Rectal smooth muscle tissue (tissue), 1 donor: ENCODE measurements around the gene MXI1.
"Not testable (repeated sequence)": the region's sequence is repeated elsewhere in the genome, so short reads cannot be mapped to it uniquely, and the experiment has no call there.

Experiments
- H3K27ac ChIP-seq: one replicate; pipeline ENCODE4 v1.7.0; 2013; ENCODE audit warnings: low read depth, low read length, inconsistent platforms
- H3K27me3 ChIP-seq: one replicate; pipeline ENCODE4 v1.7.0; 2013; ENCODE audit warnings: low read length; ENCODE audit not compliant: control insufficient read depth, insufficient read depth
- H3K36me3 ChIP-seq: one replicate; pipeline ENCODE4 v1.7.0; 2013; ENCODE audit warnings: low read length; ENCODE audit not compliant: control insufficient read depth, insufficient read depth
- H3K4me1 ChIP-seq: one replicate; pipeline ENCODE4 v1.7.0; 2013; ENCODE audit warnings: low read length; ENCODE audit not compliant: control insufficient read depth, insufficient read depth
- H3K4me3 ChIP-seq: one replicate; pipeline ENCODE4 v1.7.0; 2013; ENCODE audit warnings: low read length
- H3K9ac ChIP-seq: one replicate; pipeline ENCODE4 v1.7.0; 2013; ENCODE audit warnings: low read length

Gene MXI1

DNA sequence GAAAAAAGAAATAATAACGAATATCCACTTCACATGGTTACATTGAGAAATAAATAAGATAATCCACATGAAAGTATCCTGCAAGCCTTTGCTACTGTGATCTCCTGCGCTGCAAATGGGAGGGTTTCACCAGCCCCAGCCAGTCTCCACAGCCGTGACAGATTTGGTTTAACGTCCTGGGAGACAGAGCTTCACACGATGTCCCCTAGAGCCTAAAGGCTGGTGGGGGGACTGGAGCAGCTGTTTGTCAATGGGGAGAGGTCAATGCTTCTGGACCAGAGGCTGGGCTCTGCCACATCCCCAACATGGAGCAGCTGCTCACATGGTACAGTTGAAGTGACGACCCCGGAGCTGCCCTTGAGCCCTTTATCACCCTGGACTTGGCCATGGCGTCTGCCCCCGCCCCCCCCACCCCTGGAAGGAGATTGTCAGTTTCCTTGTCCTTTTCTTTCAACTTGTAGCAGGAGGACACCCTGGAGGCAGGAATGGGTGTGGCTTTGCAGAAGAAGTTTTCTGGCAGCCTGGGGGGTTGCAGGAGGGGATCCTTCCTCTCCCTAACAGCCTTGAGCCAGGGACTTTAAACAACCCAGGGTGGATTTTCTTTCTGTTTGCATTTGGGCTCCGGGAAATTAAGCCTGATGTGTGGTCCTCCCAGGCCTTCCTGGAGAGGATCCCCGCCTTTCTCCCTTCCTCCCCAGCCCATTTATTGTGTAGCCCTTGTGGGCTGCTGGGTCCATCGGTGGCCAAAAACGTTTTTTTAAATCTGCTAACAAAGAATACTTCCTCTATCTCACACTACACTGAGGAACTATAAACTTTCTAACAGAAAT lies 37.0 kb upstream of the MXI1 start:
- Histone ChIP-seq H3K27ac (no peak overlapping the region), H3K4me3 (no peak overlapping the region), H3K27me3 (peaks cover 10% of the 10 kb centered on the region), H3K4me1 (no peaks in the 10 kb centered on the region), H3K9ac (no peak overlapping the region), H3K36me3 (no peaks in the 10 kb centered on the region)

DNA sequence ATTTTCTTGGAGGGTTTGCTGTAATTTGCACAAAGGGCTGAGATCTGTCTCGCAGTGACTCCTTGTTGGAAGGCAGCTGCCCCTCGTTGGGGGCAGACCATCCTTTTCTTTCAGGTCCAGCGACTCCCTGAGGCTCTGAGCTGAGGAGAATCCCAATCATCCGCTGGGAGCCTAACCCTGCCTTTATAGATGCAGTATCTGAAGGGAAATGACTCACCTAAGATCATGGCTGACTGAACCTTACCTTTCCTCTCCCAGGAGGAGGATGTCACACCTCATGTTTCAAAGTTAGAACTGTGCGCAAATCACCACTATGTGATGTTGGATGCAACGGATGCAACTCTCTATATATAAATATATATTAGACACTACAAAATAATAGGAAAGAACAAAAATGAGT lies 36.4 kb upstream of the MXI1 start:
- peaks cover 7% of the 10 kb centered on the region for H3K27me3 ChIP-seq
- no peaks in the 10 kb centered on the region for H3K4me1 ChIP-seq

GRCh38 chr10:110172155-110172554 lies 35.2 kb upstream of the MXI1 start:
- Histone ChIP-seq H3K4me3 (no peak overlapping the region), H3K9ac (no peak overlapping the region), H3K36me3 (no peaks in the 10 kb centered on the region), H3K4me1 (no peaks in the 10 kb centered on the region), H3K27me3 (peaks cover 7% of the 10 kb centered on the region), H3K27ac (no peak overlapping the region)

More for the DNA sequence above, 36.4 kb upstream of the MXI1 start:
- H3K27ac ChIP-seq: no peak overlapping the region
- H3K4me3 ChIP-seq: no peak overlapping the region
- H3K9ac ChIP-seq: no peak overlapping the region
- H3K36me3 ChIP-seq: no peaks in the 10 kb centered on the region

DNA sequence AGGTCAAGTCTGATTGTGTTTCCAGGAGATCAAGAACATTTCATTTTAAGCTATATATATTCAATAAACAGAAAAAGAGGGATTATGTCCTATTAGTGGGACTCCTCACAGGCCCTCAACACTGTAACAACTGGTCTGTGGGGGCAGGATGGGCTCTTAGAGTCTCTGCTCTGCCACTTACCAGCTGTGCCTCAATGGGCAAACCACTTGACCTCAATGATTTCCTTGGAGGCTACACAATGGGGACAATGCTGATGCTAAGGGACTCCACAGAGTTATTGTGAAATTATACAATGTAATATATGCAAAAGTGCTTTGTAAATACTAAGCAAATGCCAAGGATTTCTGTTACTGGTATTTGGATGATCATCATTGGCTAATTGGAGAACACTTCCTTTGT lies 33.2 kb upstream of the MXI1 start:
- Histone ChIP-seq H3K36me3 (no peaks in the 10 kb centered on the region), H3K4me1 (no peaks in the 10 kb centered on the region), H3K27ac (no peak overlapping the region), H3K4me3 (no peak overlapping the region), H3K9ac (no peak overlapping the region), H3K27me3 (peaks cover 3% of the 10 kb centered on the region)

GRCh38 chr10:110174816-110175215 lies 32.6 kb upstream of the MXI1 start:
- Histone ChIP-seq H3K4me1 (no peaks in the 10 kb centered on the region), H3K27me3 (peaks cover under 1% of the 10 kb centered on the region), H3K36me3 (no peaks in the 10 kb centered on the region), H3K27ac (no peak overlapping the region), H3K9ac (no peak overlapping the region), H3K4me3 (no peak overlapping the region)

- no peaks in the 10 kb centered on the region for H3K27me3 ChIP-seq
- H3K36me3 ChIP-seq: no peaks in the 10 kb centered on the region
- H3K4me3 ChIP-seq: no peak overlapping the region
- H3K4me1 ChIP-seq: no peaks in the 10 kb centered on the region
- H3K9ac ChIP-seq: no peak overlapping the region
- H3K27ac ChIP-seq: no peak overlapping the region
These were observed 32.0 kb upstream of the MXI1 start for GRCh38 chr10:110175406-110175805.

GRCh38 chr10:110176141-110177030 lies 31.0 kb upstream of the MXI1 start:
- Histone ChIP-seq H3K9ac (no peak overlapping the region), H3K4me3 (no peak overlapping the region), H3K36me3 (no peaks in the 10 kb centered on the region), H3K27me3 (no peaks in the 10 kb centered on the region), H3K27ac (no peak overlapping the region), H3K4me1 (no peaks in the 10 kb centered on the region)

DNA sequence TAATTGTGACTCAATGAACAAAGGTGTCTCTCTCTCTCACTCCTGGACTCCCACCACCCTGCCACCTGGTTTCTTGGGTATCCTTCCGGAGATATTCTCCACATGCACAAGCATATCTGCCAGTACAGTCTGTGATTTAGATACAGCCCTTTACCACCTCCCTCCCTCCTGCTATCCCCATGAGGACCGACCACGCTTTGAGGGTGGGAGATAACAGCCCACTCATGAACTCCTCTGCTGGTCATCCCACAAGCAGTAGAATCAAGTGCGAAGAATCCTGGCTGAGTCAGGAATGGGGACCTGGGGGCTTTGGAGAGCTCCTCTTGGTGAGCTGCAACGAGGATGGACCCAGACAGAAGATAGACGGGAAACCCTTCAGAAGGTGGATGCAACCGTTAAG lies 28.2 kb upstream of the MXI1 start:
- H3K9ac ChIP-seq: no peak overlapping the region
- no peak overlapping the region for H3K27ac ChIP-seq
- no peaks in the 10 kb centered on the region for H3K4me1 ChIP-seq
- no peaks in the 10 kb centered on the region for H3K36me3 ChIP-seq
- H3K4me3 ChIP-seq: no peak overlapping the region
- H3K27me3 ChIP-seq: no peaks in the 10 kb centered on the region

GRCh38 chr10:110181451-110181850 lies 26.0 kb upstream of the MXI1 start:
- Histone ChIP-seq H3K27ac (no peak overlapping the region), H3K4me1 (no peaks in the 10 kb centered on the region), H3K4me3 (no peak overlapping the region), H3K36me3 (no peaks in the 10 kb centered on the region), H3K9ac (no peak overlapping the region), H3K27me3 (no peaks in the 10 kb centered on the region)

- no peaks in the 10 kb centered on the region for H3K27me3 ChIP-seq
- no peaks in the 10 kb centered on the region for H3K36me3 ChIP-seq
- H3K4me1 ChIP-seq: no peaks in the 10 kb centered on the region
- H3K9ac ChIP-seq: no peak overlapping the region
- no peak overlapping the region for H3K4me3 ChIP-seq
- H3K27ac ChIP-seq: no peak overlapping the region
These were observed 25.5 kb upstream of the MXI1 start for GRCh38 chr10:110181911-110182310.

- Histone ChIP-seq H3K4me3 (no peak overlapping the region), H3K36me3 (no peaks in the 10 kb centered on the region)
These were observed 23.0 kb upstream of the MXI1 start for GRCh38 chr10:110184398-110184797.

GRCh38 chr10:110185646-110186182 lies 21.7 kb upstream of the MXI1 start:
- not testable (repeated sequence) for H3K9ac ChIP-seq, H3K27ac ChIP-seq, H3K36me3 ChIP-seq, H3K4me1 ChIP-seq, H3K4me3 ChIP-seq, H3K27me3 ChIP-seq

More at GRCh38 chr10:110184398-110184797, 23.0 kb upstream of the MXI1 start:
- Histone ChIP-seq H3K27ac (no peak overlapping the region), H3K4me1 (no peaks in the 10 kb centered on the region), H3K9ac (no peak overlapping the region), H3K27me3 (no peaks in the 10 kb centered on the region)
